Loucy (cell line): ENCODE results near the gene THTPA.

Experiments
- H2AFZ ChIP-seq: fragments of 200-600 bp; sonication (generic); 2 replicates; pipeline ENCODE4 v1.6.0; 2016; ENCODE audit warnings: antibody characterized with exemption, mild to moderate bottlenecking, low read length, moderate library complexity
- H3F3A ChIP-seq: fragments of 200-600 bp; 2 replicates; pipeline ENCODE4 v1.6.0; 2016; ENCODE audit warnings: antibody characterized with exemption, low read depth, mild to moderate bottlenecking
- H3K27me3 ChIP-seq: fragments of 200-600 bp; sonication (generic); 2 replicates; pipeline ENCODE4 v1.6.1; 2014; ENCODE audit warnings: low read length, mild to moderate bottlenecking; ENCODE audit not compliant: insufficient read depth, poor library complexity, severe bottlenecking
- H3K36me3 ChIP-seq: fragments of 200-600 bp; sonication (generic); 2 replicates; pipeline ENCODE4 v1.6.1; 2016; ENCODE audit warnings: low read length; ENCODE audit not compliant: insufficient read depth
- H3K4me1 ChIP-seq: fragments of 200-600 bp; sonication (generic); 2 replicates; pipeline ENCODE4 v1.5.1; 2014; ENCODE audit warnings: low read length, mild to moderate bottlenecking; ENCODE audit not compliant: insufficient read depth, poor library complexity, severe bottlenecking
- H3K4me2 ChIP-seq: fragments of 200-600 bp; sonication (generic); 2 replicates; pipeline ENCODE4 v1.6.0; 2014; ENCODE audit warnings: antibody characterized with exemption, low read length, low read depth, mild to moderate bottlenecking; ENCODE audit not compliant: poor library complexity, severe bottlenecking
- H3K4me3 ChIP-seq: fragments of 200-600 bp; sonication (generic); 2 replicates; pipeline ENCODE4 v1.5.1; 2014; ENCODE audit warnings: low read length, mild to moderate bottlenecking, mixed read lengths; ENCODE audit not compliant: poor library complexity, severe bottlenecking
- H3K79me2 ChIP-seq: fragments of 200-600 bp; sonication (generic); 2 replicates; pipeline ENCODE4 v1.6.1; 2014; ENCODE audit warnings: low read length; ENCODE audit not compliant: insufficient read depth
- H3K9ac ChIP-seq: fragments of 200-600 bp; sonication (generic); 2 replicates; pipeline ENCODE4 v1.6.0; 2014; ENCODE audit warnings: mild to moderate bottlenecking, low read depth, low read length, moderate library complexity; ENCODE audit not compliant: poor library complexity, severe bottlenecking
- H3K9me2 ChIP-seq: fragments of 200-600 bp; sonication (generic); replicated peaks from 2 replicates; pipeline ENCODE4 v1.6.1; 2016; ENCODE audit warnings: low read depth, low read length, mixed read lengths
- H3K9me3 ChIP-seq: fragments of 200-600 bp; sonication (generic); 2 replicates; pipeline ENCODE4 v1.6.1; 2014; ENCODE audit warnings: mild to moderate bottlenecking, antibody characterized with exemption, low read length, low read depth; ENCODE audit not compliant: insufficient read depth
- H4K20me1 ChIP-seq: fragments of 200-600 bp; sonication (generic); 2 replicates; pipeline ENCODE4 v1.6.0; 2014; ENCODE audit warnings: antibody characterized with exemption, low read length, mild to moderate bottlenecking; ENCODE audit not compliant: insufficient read depth, poor library complexity, severe bottlenecking
- CTCF ChIP-seq: fragments of 200-600 bp; sonication (generic); conservative IDR thresholded peaks from 2 replicates; pipeline ENCODE4 v1.5.1; 2014; ENCODE audit warnings: mild to moderate bottlenecking, antibody characterized with exemption, low read length
- EZH2phosphoT487 ChIP-seq: fragments of 200-600 bp; IDR thresholded peaks from 2 replicates; pipeline ENCODE4 v1.6.1; 2018; ENCODE audit warnings: antibody characterized with exemption, mild to moderate bottlenecking, moderate library complexity, borderline replicate concordance

THTPA gene

GRCh38 chr14:23518709-23519108 lies 37.4 kb upstream of the THTPA start:
- no peak overlapping the region for H3K4me2 ChIP-seq
- H3K27me3 ChIP-seq, result no peaks in the 10 kb centered on the region
- H3K9ac ChIP-seq, result no peak overlapping the region
- H4K20me1 ChIP-seq, result no peaks in the 10 kb centered on the region
- H3K9me3 ChIP-seq, result no peaks in the 10 kb centered on the region
- H2AFZ ChIP-seq, result no peak overlapping the region
- no peaks in the 10 kb centered on the region for H3K9me2 ChIP-seq
- H3K36me3 ChIP-seq, result no peaks in the 10 kb centered on the region
- H3K79me2 ChIP-seq, result no peaks in the 10 kb centered on the region
- H3F3A ChIP-seq, result no peaks in the 10 kb centered on the region
- no peaks in the 10 kb centered on the region for H3K4me1 ChIP-seq
- TF ChIP-seq EZH2phosphoT487 (no peak), CTCF (no peak)
- H3K4me3 ChIP-seq, result no peak overlapping the region

GRCh38 chr14:23520899-23521533 lies 35.1 kb upstream of the THTPA start:
- H4K20me1 ChIP-seq, result no peaks in the 10 kb centered on the region
- H3K79me2 ChIP-seq, result no peaks in the 10 kb centered on the region
- no peaks in the 10 kb centered on the region for H3K9me3 ChIP-seq
- H3K9me2 ChIP-seq, result no peaks in the 10 kb centered on the region
- H3K27me3 ChIP-seq, result no peaks in the 10 kb centered on the region
- H3K4me1 ChIP-seq, result no peaks in the 10 kb centered on the region
- no peaks in the 10 kb centered on the region for H3F3A ChIP-seq
- no peak overlapping the region for H2AFZ ChIP-seq
- no peak for TF ChIP-seq CTCF
- H3K4me3 ChIP-seq, result no peak overlapping the region
- no peaks in the 10 kb centered on the region for H3K36me3 ChIP-seq
- H3K4me2 ChIP-seq, result no peak overlapping the region
- H3K9ac ChIP-seq, result no peak overlapping the region

- Histone ChIP-seq H4K20me1 (no peaks in the 10 kb centered on the region), H3K4me1 (no peaks in the 10 kb centered on the region), H3K9me3 (no peaks in the 10 kb centered on the region), H3K9me2 (no peaks in the 10 kb centered on the region), H3K79me2 (no peaks in the 10 kb centered on the region), H3K9ac (no peak overlapping the region), H3K4me3 (no peak overlapping the region), H3K4me2 (no peak overlapping the region), H3K36me3 (no peaks in the 10 kb centered on the region), H3F3A (no peaks in the 10 kb centered on the region), H2AFZ (no peak overlapping the region), H3K27me3 (no peaks in the 10 kb centered on the region)
- no peak for TF ChIP-seq CTCF
- no peak for TF ChIP-seq EZH2phosphoT487
Observed at GRCh38 chr14:23521785-23522640, 34.1 kb upstream of the THTPA start.
